Upper lobe of left lung (tissue), 6 donors: ENCODE data around the gene HLA-DRB5. TPM values are rescaled to one million over a fixed set of nuclear protein-coding genes. Genes with fewer than 3 reads are reported as not detected.

Experiments used
- ATAC-seq, 2 donors: fragments of 200-7000 bp; cut with Tn5 transposase; one replicate each; pipeline ENCODE4 v1.9.1; 2022; ENCODE audit warnings: mild to moderate bottlenecking in 2 of 2, moderate library complexity in 2 of 2; ENCODE audit not compliant: low FRiP score in 2 of 2
- DNase-seq, 2 donors: peaks; one replicate each; pipeline ENCODE4 v3.0.0-alpha.2; 2019 to 2020
- H3K27ac ChIP-seq, 4 donors: fragments of 200-600 bp; sonication (generic); one replicate each; pipeline ENCODE4 v1.5.1; 2016 to 2019
- H3K27me3 ChIP-seq, 4 donors: fragments of 200-600 bp; sonication (generic); one replicate each; pipeline ENCODE4 v1.5.1; 2017 to 2019
- H3K36me3 ChIP-seq, 4 donors: fragments of 200-600 bp; sonication (generic); one replicate each; pipeline ENCODE4 v1.5.1; 2016 to 2019
- H3K4me1 ChIP-seq, 4 donors: fragments of 200-600 bp; sonication (generic); one replicate each; pipeline ENCODE4 v1.5.1; 2018 to 2019
- H3K4me3 ChIP-seq, 4 donors: fragments of 200-600 bp; sonication (generic); one replicate each; pipeline ENCODE4 v1.5.1; 2017 to 2019; ENCODE audit warnings: mild to moderate bottlenecking in 2 of 4, moderate library complexity in 1 of 4
- H3K9me3 ChIP-seq, 4 donors: fragments of 200-600 bp; sonication (generic); one replicate each; pipeline ENCODE4 v1.5.1; 2018 to 2019
- CTCF ChIP-seq, 6 experiments: fragments of 450-650 bp in 4 of 6; fragments of 200-600 bp in 2 of 6; sonication (generic) in 2 of 6; IDR thresholded peaks; one replicate each; pipeline ENCODE4 v1.5.1; 2016 to 2019; ENCODE audit warnings: antibody characterized with exemption in 6 of 6
- EP300 ChIP-seq, 4 donors: sonication (generic); formaldehyde crosslinking; IDR thresholded peaks; one replicate each; pipeline ENCODE4 v1.5.1; 2017; ENCODE audit warnings: antibody characterized with exemption in 4 of 4, control low read depth in 2 of 4
- POLR2A ChIP-seq, 4 donors: fragments of 450-650 bp; IDR thresholded peaks; one replicate each; pipeline ENCODE4 v1.5.1; 2016 to 2017; ENCODE audit warnings: antibody characterized with exemption in 4 of 4, mild to moderate bottlenecking in 2 of 4
- POLR2AphosphoS5 ChIP-seq, 2 donors: sonication (generic); formaldehyde crosslinking; IDR thresholded peaks; one replicate each; pipeline ENCODE4 v1.5.1; 2017; ENCODE audit warnings: antibody characterized with exemption in 2 of 2
- WGBS, 2 donors: methylation state at CpG; one replicate each; pipeline ENCODE4 v1.1.5; 2017 to 2018; 5-methylcytosine and 5-hydroxymethylcytosine counted together
- total RNA-seq, 6 donors: library from RNA; depleted of rRNA in 4 of 6; stranded (reverse); fragments of >200 nt in 4 of 6; gene quantifications; one replicate each; pipeline versions ENCODE4 v1.1.0 to v1.2.1, GENCODE V29; 2016 to 2021
- donor health status: DM: no; HTN: no; CAD: no; lungs with moderate emphysema.
- donor health status: DM: no; HTN: yes; CAD: no; lungs with severe emphysema.

Gene HLA-DRB5
- total RNA-seq, 6 donors from 2014 or later = 7.3 to 329 (median 143) TPM

- Histone ChIP-seq H3K4me1 (no peaks in the 10 kb centered on the region), H3K36me3 (no peaks in the 10 kb centered on the region), H3K27me3 (no peaks in the 10 kb centered on the region), H3K27ac (no peak overlapping the region), H3K4me3 (no peak overlapping the region), H3K9me3 (no peaks in the 10 kb centered on the region)
- TF ChIP-seq CTCF (IDR thresholded peaks at IDR 0.05) (no peak), EP300 (IDR thresholded peaks at IDR 0.05) (no peak), POLR2A (IDR thresholded peaks at IDR 0.05) (no peak), POLR2AphosphoS5 (IDR thresholded peaks at IDR 0.05) (no peak)
- ATAC-seq = peak; percentile 34 to 85
- 22 to 61% methylated on average over 12 to 13 of the region's 13 CpGs for WGBS, 2 donors
- DNase-seq = no peak
Observed at GRCh38 chr6:32558426-32559057, 28.5 kb upstream of the HLA-DRB5 start.

- no peak overlapping the region for H3K4me3 ChIP-seq
- H3K9me3 ChIP-seq = no peaks in the 10 kb centered on the region
- DNase-seq (no peak), ATAC-seq (peak in 1 of 2 donors; percentile 26)
- H3K27ac ChIP-seq = no peak overlapping the region
- 87% methylated on average over 9 of the region's 9 CpGs; no CpG with 5 or more reads in 1 of the 2 donors for WGBS, 2 donors
- no peaks in the 10 kb centered on the region for H3K27me3 ChIP-seq
- no peaks in the 10 kb centered on the region for H3K36me3 ChIP-seq
- H3K4me1 ChIP-seq = no peaks in the 10 kb centered on the region
- TF ChIP-seq POLR2A (IDR thresholded peaks at IDR 0.05) (no peak), CTCF (IDR thresholded peaks at IDR 0.05) (no peak), POLR2AphosphoS5 (IDR thresholded peaks at IDR 0.05) (no peak), EP300 (IDR thresholded peaks at IDR 0.05) (no peak)
Observed at GRCh38 chr6:32554116-32554965, 24.3 kb upstream of the HLA-DRB5 start.

GRCh38 chr6:32553037-32553742 lies 23.1 kb upstream of the HLA-DRB5 start:
- Histone ChIP-seq H3K4me3 (no peak overlapping the region), H3K27ac (no peak overlapping the region), H3K4me1 (no peaks in the 10 kb centered on the region), H3K27me3 (no peaks in the 10 kb centered on the region), H3K9me3 (no peaks in the 10 kb centered on the region), H3K36me3 (no peaks in the 10 kb centered on the region)
- ATAC-seq (no peak), DNase-seq (no peak)
- WGBS, 2 donors = 43 to 46% methylated on average over 4 to 5 of the region's 5 CpGs
- no peak for TF ChIP-seq POLR2AphosphoS5 (IDR thresholded peaks at IDR 0.05)
- TF ChIP-seq EP300 (IDR thresholded peaks at IDR 0.05) = no peak
- TF ChIP-seq CTCF (IDR thresholded peaks at IDR 0.05) = no peak
- no peak for TF ChIP-seq POLR2A (IDR thresholded peaks at IDR 0.05)

GRCh38 chr6:32551410-32551809 lies 21.3 kb upstream of the HLA-DRB5 start:
- Histone ChIP-seq H3K4me1 (no peaks in the 10 kb centered on the region), H3K27ac (no peak overlapping the region), H3K36me3 (no peaks in the 10 kb centered on the region), H3K27me3 (no peaks in the 10 kb centered on the region), H3K9me3 (no peaks in the 10 kb centered on the region), H3K4me3 (no peak overlapping the region)
- ATAC-seq (no peak), DNase-seq (no peak)
- 26 to 32% methylated on average over 4 to 5 of the region's 5 CpGs for WGBS, 2 donors
- TF ChIP-seq CTCF (IDR thresholded peaks at IDR 0.05) (no peak), POLR2AphosphoS5 (IDR thresholded peaks at IDR 0.05) (no peak), POLR2A (IDR thresholded peaks at IDR 0.05) (no peak), EP300 (IDR thresholded peaks at IDR 0.05) (no peak)
